ENCODE measurements around the gene NOXO1. TPM values are rescaled to one million over a fixed set of nuclear protein-coding genes. Genes with fewer than 3 reads are reported as not detected.

The NOXO1 gene
- total and polyA plus RNA-seq, 10 of the 15 experiments (the other 5 are each of a cell fraction or from before 2014, with no cell fraction given) = 0.09 to 0.76 (median 0.26) TPM; not detected in 4

GRCh38 chr16:1977875-1978268 lies 3.4 kb downstream of the NOXO1 start:
- in situ Hi-C loops (cut with MboI) = no loop called here
- Histone ChIP-seq H3K27ac (ENCODE audit: control insufficient read depth, insufficient read depth) (no peak overlapping the region), H3K79me2 (ENCODE audit: control insufficient read depth, insufficient read depth, low read length) (peaks cover 6% of the 10 kb centered on the region), H3K4me2 (ENCODE audit: control insufficient read depth, insufficient read depth) (no peak overlapping the region), H3K9ac (ENCODE audit: control insufficient read depth, insufficient read depth, low read length) (no peak overlapping the region), H4K20me1 (ENCODE audit: control insufficient read depth, insufficient read depth) (no peaks in the 10 kb centered on the region), H3K4me1 (ENCODE audit: control insufficient read depth, insufficient read depth, low read length) (peaks cover 15% of the 10 kb centered on the region), H3K9me3 (replicated peaks; ENCODE audit: control insufficient read depth, insufficient read depth, low read length) (no peaks in the 10 kb centered on the region), H3K27me3 (replicated peaks in 1 of 2; ENCODE audit: control insufficient read depth in 2 of 2, insufficient read depth in 2 of 2, low read length in 1 of 2) (0 out of 4 replicates have a peak, but pooled peaks cover 0 to 2% of the 10 kb centered on the region in 2 experiments), H2AFZ (ENCODE audit: control insufficient read depth, low read depth, low read length) (no peak overlapping the region), H3K4me3 (no peak overlapping the region), H3K36me3 (ENCODE audit: control insufficient read depth in 2 of 2, insufficient read depth in 2 of 2, low read length in 1 of 2) (peaks cover 0 to 36% of the 10 kb centered on the region in 2 experiments; a peak in 3 of 4 replicates)
- RAD21 ChIA-PET (ENCODE audit: unreplicated experiment) = no interaction called here
- DNase-seq (ENCODE audit: low read depth, low spot score) = no peak
- SMC1A ChIA-PET (ENCODE audit: uncharacterized antibody, unreplicated experiment) = no interaction called here
- CTCF ChIA-PET = no interaction called here
- intact Hi-C loops (cut with micrococcal nuclease; ENCODE audit: unreplicated experiment) = no loop called here
- FAIRE-seq = no peak
- WGBS (ENCODE audit: insufficient coverage, insufficient replicate concordance, low lambda C conversion rate, missing lambda C conversion rate) = 97% methylated on average over 17 of the region's 18 CpGs
- POLR2A ChIA-PET = interaction anchor here (1.6 kb wide), 1 partner anchor 13 kb away, joined by 6 read pairs; the partner anchor contains the start of gene RPS2
- no peak for ATAC-seq
- TF ChIP-seq TCF12 (IDR thresholded peaks at IDR 0.05; ENCODE audit: low read depth, low read length) (no peak), SKIL (IDR thresholded peaks at IDR 0.05; ENCODE audit: low read depth, poor library complexity, severe bottlenecking) (no peak)
- no TSS peak for BruUV-seq (replicated peaks)

DNA sequence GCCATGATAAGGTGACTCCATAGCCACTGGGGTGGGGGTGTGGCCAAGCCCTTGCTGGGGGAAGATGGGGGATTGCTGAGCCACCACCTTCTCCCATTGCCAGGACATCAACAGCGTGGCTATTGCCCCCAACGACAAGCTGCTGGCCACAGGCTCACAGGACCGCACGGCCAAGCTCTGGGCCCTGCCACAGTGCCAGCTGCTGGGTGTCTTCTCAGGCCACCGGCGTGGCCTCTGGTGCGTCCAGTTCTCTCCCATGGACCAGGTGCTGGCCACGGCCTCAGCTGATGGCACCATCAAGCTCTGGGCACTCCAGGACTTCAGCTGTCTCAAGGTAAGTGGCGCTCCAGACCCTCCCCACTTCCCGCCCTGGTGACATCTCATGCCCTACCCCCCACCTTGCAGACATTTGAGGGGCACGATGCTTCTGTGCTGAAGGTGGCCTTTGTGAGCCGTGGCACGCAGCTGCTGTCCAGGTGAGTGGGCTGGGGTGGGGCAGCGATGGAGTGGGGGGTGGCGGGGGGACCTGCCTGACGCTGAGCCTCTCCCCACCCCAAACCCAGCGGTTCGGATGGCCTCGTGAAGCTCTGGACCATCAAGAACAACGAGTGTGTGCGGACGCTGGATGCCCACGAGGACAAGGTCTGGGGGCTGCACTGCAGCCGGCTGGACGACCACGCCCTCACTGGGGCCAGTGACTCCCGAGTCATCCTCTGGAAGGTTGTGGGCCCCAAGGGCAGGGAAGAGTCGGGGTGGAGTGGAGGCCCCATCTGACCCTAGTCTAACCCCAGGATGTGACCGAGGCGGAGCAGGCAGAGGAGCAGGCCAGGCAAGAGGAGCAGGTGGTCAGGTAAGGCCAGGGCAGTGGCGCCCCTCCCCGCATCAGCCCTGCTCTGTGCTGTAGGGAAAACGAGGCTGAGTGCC lies 4.1 kb downstream of the NOXO1 start:
- Histone ChIP-seq H3K36me3 (ENCODE audit: control insufficient read depth in 2 of 2, insufficient read depth in 2 of 2, low read length in 1 of 2) (peaks cover 0 to 36% of the 10 kb centered on the region in 2 experiments; a peak in 3 of 4 replicates), H4K20me1 (ENCODE audit: control insufficient read depth, insufficient read depth) (no peaks in the 10 kb centered on the region), H2AFZ (ENCODE audit: control insufficient read depth, low read depth, low read length) (no peak overlapping the region), H3K79me2 (ENCODE audit: control insufficient read depth, insufficient read depth, low read length) (peaks cover 13% of the 10 kb centered on the region), H3K4me1 (ENCODE audit: control insufficient read depth, insufficient read depth, low read length) (peaks cover 15% of the 10 kb centered on the region), H3K27ac (ENCODE audit: control insufficient read depth, insufficient read depth) (no peak overlapping the region), H3K4me3 (no peak overlapping the region), H3K9ac (ENCODE audit: control insufficient read depth, insufficient read depth, low read length) (no peak overlapping the region), H3K9me3 (replicated peaks; ENCODE audit: control insufficient read depth, insufficient read depth, low read length) (no peaks in the 10 kb centered on the region), H3K27me3 (replicated peaks in 1 of 2; ENCODE audit: control insufficient read depth in 2 of 2, insufficient read depth in 2 of 2, low read length in 1 of 2) (0 out of 4 replicates have a peak, but pooled peaks cover 0 to 2% of the 10 kb centered on the region in 2 experiments), H3K4me2 (ENCODE audit: control insufficient read depth, insufficient read depth) (no peak overlapping the region)
- intact Hi-C loops (cut with micrococcal nuclease; ENCODE audit: unreplicated experiment) = no loop called here
- no peak for ATAC-seq
- ChIA-PET CTCF (no interaction called here), POLR2A (interaction anchor here (1.6 kb wide), 1 partner anchor 12 kb away, joined by 6 read pairs; the partner anchor contains the start of gene RPS2), RAD21 (ENCODE audit: unreplicated experiment) (no interaction called here), SMC1A (ENCODE audit: uncharacterized antibody, unreplicated experiment) (no interaction called here)
- in situ Hi-C loops (cut with MboI) = no loop called here
- DNase-seq (ENCODE audit: low read depth, low spot score) = no peak
- no peak for FAIRE-seq
- TSS peak; percentile 29 for BruUV-seq (replicated peaks)
- WGBS (ENCODE audit: insufficient coverage, insufficient replicate concordance, low lambda C conversion rate, missing lambda C conversion rate) = 91% methylated on average over 33 of the region's 33 CpGs
- no peak for TF ChIP-seq HDAC6 (IDR thresholded peaks at IDR 0.05; ENCODE audit: unreplicated experiment)
- TF ChIP-seq ZNF687 (IDR thresholded peaks at IDR 0.05) = no peak
- no peak for TF ChIP-seq TBL1XR1 (IDR thresholded peaks at IDR 0.05; ENCODE audit: low read depth, low read length)
- TF ChIP-seq ZNF384 (IDR thresholded peaks at IDR 0.05; ENCODE audit: borderline replicate concordance, low read depth, low read length) = no peak
- TF ChIP-seq ZNF622 (IDR thresholded peaks at IDR 0.05) = no peak

Data from GM12878 (cell line).